Stimulated activated CD8-positive, alpha-beta memory T cell treated with anti-CD3 and anti-CD28 coated beads, Interleukin-7, amount 100 ng/mL, for 4 hours (primary cell): Measurements from ENCODE around the gene PNKD.
A peak's percentile ranks its signal among the peaks of the same experiment; 100 is the strongest.
"Not testable (repeated sequence)": the region's sequence is repeated elsewhere in the genome, so short reads cannot be mapped to it uniquely, and the experiment has no call there.

Experiments
- DNase-seq, 2 donors: peaks; one replicate each; pipeline ENCODE4 v3.0.0-alpha.2; 2020; ENCODE audit warnings: low read depth in 2 of 2

PNKD gene

GRCh38 chr2:218291318-218292047 lies 21.2 kb downstream of the PNKD start:
- DNase-seq, result no peak

- peak; percentile 39 to 70 for DNase-seq
Observed at GRCh38 chr2:218292048-218293014, 22.0 kb downstream of the PNKD start, which contains the start of gene TMBIM1. TMBIM1 (minus strand) TSS chr2:218292503; CDS start chr2:218282141, 10,362 bp downstream.

DNA sequence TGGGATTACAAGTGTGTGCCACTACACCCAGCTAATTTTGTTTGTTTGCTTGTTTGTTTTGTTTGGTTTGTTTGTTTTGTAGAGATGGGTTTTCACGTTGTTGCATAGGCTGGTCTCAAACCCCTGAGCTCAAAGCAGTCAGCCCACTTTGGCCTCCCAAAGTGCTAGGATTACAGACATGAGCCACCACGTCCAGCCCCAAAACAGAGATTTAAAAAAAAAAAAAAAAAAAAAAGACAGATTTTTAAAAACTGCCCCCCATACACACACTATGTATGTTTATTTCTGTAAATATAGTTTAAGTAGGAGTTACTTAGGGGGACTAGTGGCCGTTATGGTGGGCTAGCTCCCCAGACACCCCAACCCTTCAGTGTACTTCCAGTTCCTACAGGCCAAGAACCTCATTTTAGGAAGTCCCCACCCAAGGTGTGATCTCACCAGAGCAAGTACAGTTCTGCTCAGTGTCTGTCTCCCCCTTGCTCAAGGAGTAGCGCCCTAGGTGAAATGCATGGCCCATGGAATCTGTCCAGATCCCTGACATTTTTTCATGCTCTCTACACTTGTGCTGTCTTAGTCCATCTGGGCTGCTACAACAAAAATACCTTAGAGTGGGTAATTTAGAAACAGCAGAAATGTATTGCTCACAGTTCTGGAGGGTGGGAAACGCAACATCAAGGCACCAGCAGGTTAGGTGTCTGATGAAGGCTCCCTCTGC lies 23.6 kb downstream of the PNKD start:
- DNase-seq, result no peak

DNA sequence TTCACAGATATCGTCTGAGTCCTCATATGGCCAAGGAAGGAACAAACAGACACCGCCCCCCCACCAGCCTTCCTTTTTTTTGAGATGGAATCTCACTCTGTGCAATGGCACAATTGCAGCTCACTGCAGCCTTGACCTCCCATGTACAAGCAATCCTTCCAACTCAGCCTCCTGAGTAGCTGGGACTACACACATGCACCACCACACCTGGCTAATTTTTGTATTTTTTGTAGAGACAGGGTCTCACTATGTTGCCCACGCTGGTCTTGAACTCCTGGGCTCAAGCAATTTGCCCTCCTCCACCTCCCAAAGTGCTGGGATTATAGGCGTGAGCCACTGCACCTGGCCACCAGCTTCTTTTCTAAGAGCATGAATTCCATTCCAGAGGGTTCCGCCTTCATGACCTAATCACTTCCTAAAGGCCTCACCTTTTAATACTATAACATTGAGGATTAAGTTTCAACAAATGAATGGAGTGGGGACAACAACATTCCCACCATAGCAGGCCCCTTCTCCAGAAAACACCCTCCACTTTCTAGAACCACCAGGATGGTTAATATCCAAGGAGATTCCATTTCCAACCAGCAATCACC lies 24.2 kb downstream of the PNKD start:
- no peak for DNase-seq

- DNase-seq, result no peak
Observed at GRCh38 chr2:218295029-218295428, 24.7 kb downstream of the PNKD start.

DNA sequence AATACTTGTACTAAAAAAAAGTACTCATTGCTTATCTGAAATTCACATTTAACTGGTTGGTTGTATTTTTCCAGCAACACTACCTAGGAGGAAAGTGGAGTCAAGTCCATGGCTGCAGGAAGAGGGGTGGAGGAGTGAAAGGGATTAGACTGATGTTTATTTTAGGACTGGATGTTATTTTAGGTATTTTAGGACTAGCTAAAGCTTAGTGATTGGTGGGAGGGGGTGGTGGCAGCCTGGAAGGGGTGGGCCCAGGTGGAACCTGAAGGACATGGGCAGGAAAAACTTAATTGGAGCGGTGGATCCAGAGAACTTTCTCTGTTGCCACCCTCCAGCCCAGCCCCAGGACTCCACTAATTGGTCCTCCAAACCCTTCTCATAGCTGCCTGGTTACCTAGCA lies 25.9 kb downstream of the PNKD start:
- DNase-seq, result no peak

GRCh38 chr2:218296847-218297246 lies 26.5 kb downstream of the PNKD start:
- DNase-seq, result no peak

DNA sequence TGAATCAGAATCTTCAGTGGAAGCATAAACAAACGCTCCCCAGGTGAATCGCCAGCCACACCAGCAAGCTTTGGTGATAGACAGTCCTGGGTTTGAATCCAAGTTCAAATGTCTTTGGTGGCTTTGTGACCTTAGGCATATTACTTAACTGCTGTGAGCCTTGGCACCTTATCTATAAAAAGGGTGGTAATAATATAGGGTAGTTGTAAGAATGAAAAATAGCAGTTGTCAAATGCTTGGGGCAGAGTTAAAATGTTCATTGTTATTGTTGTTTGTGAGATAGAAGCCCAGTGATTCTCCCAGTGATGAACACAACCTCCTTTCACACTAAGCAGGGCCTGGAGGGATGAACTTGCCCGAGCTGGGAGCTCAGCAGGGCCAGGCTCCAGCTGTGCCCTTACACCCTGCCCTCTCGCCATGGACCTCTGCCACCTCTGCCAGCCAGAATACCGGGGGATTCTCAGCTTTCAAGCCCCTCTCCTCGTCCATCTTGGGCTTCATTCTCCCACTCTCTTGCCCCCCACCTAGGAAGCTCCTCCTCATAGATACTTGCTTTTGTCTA lies 28.1 kb downstream of the PNKD start:
- DNase-seq, result no peak

- DNase-seq, result no peak
Observed at GRCh38 chr2:218300141-218300540, 29.8 kb downstream of the PNKD start.

GRCh38 chr2:218301176-218301819 lies 31.0 kb downstream of the PNKD start:
- peak; percentile 68 to 87 for DNase-seq

DNA sequence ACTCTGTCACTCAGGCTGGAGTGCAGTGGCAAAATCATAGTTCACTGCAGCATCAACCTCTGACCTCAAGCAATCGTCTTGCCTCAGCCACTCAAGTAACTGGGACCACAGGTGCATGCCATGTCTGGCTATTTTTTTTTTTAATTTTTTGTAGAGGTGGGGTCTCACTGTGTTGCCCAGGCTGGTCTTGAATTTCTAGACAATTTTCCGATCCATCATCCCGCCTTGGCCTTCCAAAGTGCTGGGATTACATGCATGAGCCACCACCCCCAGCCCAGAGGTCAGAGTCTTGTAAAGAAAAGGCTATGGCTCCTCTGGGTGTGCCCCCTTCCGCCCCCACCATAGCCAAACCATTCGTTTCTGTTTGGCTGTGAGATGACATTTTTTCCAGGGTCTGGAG lies 35.1 kb downstream of the PNKD start:
- no peak for DNase-seq

- DNase-seq, result no peak
Observed at GRCh38 chr2:218306184-218306920, 36.0 kb downstream of the PNKD start.

GRCh38 chr2:218307415-218308090 lies 37.2 kb downstream of the PNKD start:
- no peak for DNase-seq

GRCh38 chr2:218310853-218311540 lies 40.7 kb downstream of the PNKD start:
- no peak for DNase-seq

- DNase-seq, result not testable (repeated sequence)
Observed at GRCh38 chr2:218311541-218312266, 41.4 kb downstream of the PNKD start.

DNA sequence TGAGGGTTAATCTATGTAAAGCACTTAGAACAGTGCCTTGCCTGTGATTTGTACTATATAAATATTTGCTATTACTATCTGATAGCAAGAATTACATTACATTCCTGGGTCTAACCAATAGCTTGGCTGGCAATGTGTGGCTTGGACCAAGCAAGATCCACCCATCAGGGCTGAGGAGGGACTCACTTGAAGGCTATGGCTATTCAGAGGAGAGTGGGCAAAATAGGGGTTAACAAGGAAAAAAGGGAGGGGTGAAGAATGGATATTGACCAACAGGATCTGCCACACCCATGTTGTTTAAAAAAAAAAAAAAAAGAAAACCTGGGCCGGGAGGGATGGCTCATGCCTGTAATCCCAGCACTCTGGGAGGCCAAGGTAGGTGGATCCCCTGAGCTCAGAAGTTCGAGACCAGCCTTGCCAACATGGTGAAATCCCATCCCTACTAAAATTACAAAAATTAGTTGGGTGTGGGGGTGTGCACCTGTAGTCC lies 42.0 kb downstream of the PNKD start:
- no peak for DNase-seq

DNA sequence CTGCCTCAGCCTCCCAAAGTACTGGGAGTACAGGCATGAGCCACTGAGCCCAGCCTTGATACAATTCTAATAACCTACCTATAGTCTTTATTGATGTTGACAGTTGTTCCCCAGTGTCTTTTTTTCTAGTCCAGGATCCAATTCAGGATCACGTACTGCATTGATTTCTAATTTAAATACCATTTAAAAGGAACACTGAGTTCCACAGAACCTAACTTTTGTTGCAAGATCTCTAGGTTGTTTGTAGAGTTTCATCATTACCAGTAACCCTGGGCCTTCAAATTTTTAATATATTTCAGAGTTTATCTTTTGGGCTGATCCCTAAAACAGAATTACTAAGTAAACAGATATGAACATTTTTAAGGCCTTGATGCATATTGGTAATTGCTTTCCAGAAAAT lies 43.0 kb downstream of the PNKD start:
- DNase-seq, result no peak

- not testable (repeated sequence) for DNase-seq
Observed at GRCh38 chr2:218314764-218315163, 44.4 kb downstream of the PNKD start.
